ENCODE data around the gene PIPOX.
A peak's percentile ranks its signal among the peaks of the same experiment; 100 is the strongest.

PIPOX gene

GRCh38 chr17:29048440-29049368 lies 5.8 kb downstream of the PIPOX start:
- Histone ChIP-seq H3K27ac (peak overlapping the region in 2 of 11 experiments; percentile 39 to 52; a peak in 6 of 22 replicates), H3K9me3 (replicated peaks in 1 of 11) (no peaks in the 10 kb centered on the region), H3K4me3 (no peak overlapping the region), H3K9ac (peak overlapping the region in 2 of 11 experiments; percentile 2 to 27; a peak in 2 of 22 replicates), H3K27me3 (no peaks in the 10 kb centered on the region), H4K20me1 (no peaks in the 10 kb centered on the region), H3K36me3 (no peaks in the 10 kb centered on the region), H3K4me1 (peaks cover 37 to 61% (median 43%) of the 10 kb centered on the region in 10 experiments), H3K4me2 (peak overlapping the region; percentile 32 to 76 (median 53))
- no peak for TF ChIP-seq Cebpa-rat (IDR thresholded peaks at IDR 0.05)

- Histone ChIP-seq H3K4me1 (peaks cover 27 to 52% (median 34%) of the 10 kb centered on the region in 10 experiments), H3K4me3 (no peak overlapping the region), H3K36me3 (no peaks in the 10 kb centered on the region), H3K27ac (no peak overlapping the region; a peak in 1 of 22 replicates), H3K4me2 (peak overlapping the region in 2 of 11 experiments; percentile 34 to 70; a peak in 1 of 22 replicates), H4K20me1 (no peaks in the 10 kb centered on the region), H3K9ac (no peak overlapping the region), H3K27me3 (no peaks in the 10 kb centered on the region), H3K9me3 (replicated peaks in 1 of 11) (no peaks in the 10 kb centered on the region)
- no peak for TF ChIP-seq Cebpa-rat (IDR thresholded peaks at IDR 0.05)
Measured at GRCh38 chr17:29049541-29050145, 6.7 kb downstream of the PIPOX start.

- no peak overlapping the region for H3K4me3 ChIP-seq
- H3K36me3 ChIP-seq, result no peaks in the 10 kb centered on the region
- H3K4me1 ChIP-seq, result peaks cover 23 to 47% (median 31%) of the 10 kb centered on the region in 10 experiments
- no peak overlapping the region for H3K27ac ChIP-seq
- no peaks in the 10 kb centered on the region for H3K27me3 ChIP-seq
- no peak overlapping the region for H3K4me2 ChIP-seq
- no peak for TF ChIP-seq Cebpa-rat (IDR thresholded peaks at IDR 0.05)
- no peaks in the 10 kb centered on the region for H4K20me1 ChIP-seq
- H3K9ac ChIP-seq, result no peak overlapping the region
- no peaks in the 10 kb centered on the region for H3K9me3 ChIP-seq (replicated peaks in 1 of 11)
Measured at GRCh38 chr17:29050176-29050575, 7.2 kb downstream of the PIPOX start.

GRCh38 chr17:29051194-29051593 lies 8.3 kb downstream of the PIPOX start:
- no peak overlapping the region for H3K27ac ChIP-seq

GRCh38 chr17:29051731-29052130 lies 8.8 kb downstream of the PIPOX start:
- no peaks in the 10 kb centered on the region for H3K36me3 ChIP-seq
- peak overlapping the region in 10 of 11 experiments; percentile 12 to 62 (median 46); a peak in 19 of 22 replicates for H3K4me2 ChIP-seq
- H3K27me3 ChIP-seq, result no peaks in the 10 kb centered on the region
- no peak overlapping the region for H3K27ac ChIP-seq
- H3K9ac ChIP-seq, result no peak overlapping the region
- no peak for TF ChIP-seq Cebpa-rat (IDR thresholded peaks at IDR 0.05)
- peaks cover 20 to 32% (median 25%) of the 10 kb centered on the region in 10 experiments for H3K4me1 ChIP-seq
- no peak overlapping the region for H3K4me3 ChIP-seq
- H3K9me3 ChIP-seq (replicated peaks in 1 of 11), result no peaks in the 10 kb centered on the region
- no peaks in the 10 kb centered on the region for H4K20me1 ChIP-seq

More at GRCh38 chr17:29051194-29051593, 8.3 kb downstream of the PIPOX start:
- Histone ChIP-seq H3K4me2 (peak overlapping the region in 9 of 11 experiments; percentile 12 to 62 (median 47); a peak in 13 of 22 replicates), H3K9me3 (replicated peaks in 1 of 11) (no peaks in the 10 kb centered on the region), H3K4me1 (peaks cover 23 to 36% (median 27%) of the 10 kb centered on the region in 10 experiments), H4K20me1 (no peaks in the 10 kb centered on the region), H3K36me3 (no peaks in the 10 kb centered on the region), H3K27me3 (no peaks in the 10 kb centered on the region), H3K9ac (no peak overlapping the region), H3K4me3 (no peak overlapping the region)
- TF ChIP-seq Cebpa-rat (IDR thresholded peaks at IDR 0.05), result no peak

GRCh38 chr17:29054835-29055234 lies 11.9 kb downstream of the PIPOX start:
- H3K4me2 ChIP-seq, result no peak overlapping the region
- peaks cover 29 to 43% (median 38%) of the 10 kb centered on the region in 10 experiments for H3K4me1 ChIP-seq
- no peak for TF ChIP-seq Cebpa-rat (IDR thresholded peaks at IDR 0.05)
- H3K27ac ChIP-seq, result no peak overlapping the region
- H3K27me3 ChIP-seq, result no peaks in the 10 kb centered on the region
- no peaks in the 10 kb centered on the region for H3K9me3 ChIP-seq (replicated peaks in 1 of 11)
- no peak overlapping the region for H3K4me3 ChIP-seq
- H4K20me1 ChIP-seq, result no peaks in the 10 kb centered on the region
- H3K9ac ChIP-seq, result no peak overlapping the region
- H3K36me3 ChIP-seq, result no peaks in the 10 kb centered on the region

- peaks cover 40 to 59% (median 48%) of the 10 kb centered on the region in 10 experiments for H3K4me1 ChIP-seq
- peak overlapping the region in 3 of 11 experiments; percentile 32 to 59 (median 56); a peak in 4 of 22 replicates for H3K27ac ChIP-seq
- H3K4me3 ChIP-seq, result no peak overlapping the region
- peak overlapping the region; percentile 33 to 92 (median 63) for H3K4me2 ChIP-seq
- no peaks in the 10 kb centered on the region for H4K20me1 ChIP-seq
- no peak for TF ChIP-seq Cebpa-rat (IDR thresholded peaks at IDR 0.05)
- no peaks in the 10 kb centered on the region for H3K27me3 ChIP-seq
- H3K9ac ChIP-seq, result no peak overlapping the region
- H3K9me3 ChIP-seq (replicated peaks in 1 of 11), result no peaks in the 10 kb centered on the region
- H3K36me3 ChIP-seq, result no peaks in the 10 kb centered on the region
Measured at GRCh38 chr17:29057361-29057760, 14.4 kb downstream of the PIPOX start.

GRCh38 chr17:29058391-29058790 lies 15.4 kb downstream of the PIPOX start:
- Histone ChIP-seq H3K36me3 (no peaks in the 10 kb centered on the region), H3K9me3 (replicated peaks in 1 of 11) (no peaks in the 10 kb centered on the region), H4K20me1 (no peaks in the 10 kb centered on the region), H3K4me1 (peaks cover 41 to 67% (median 49%) of the 10 kb centered on the region in 10 experiments), H3K9ac (peak overlapping the region in 1 of 11 experiments; percentile 15; a peak in 1 of 22 replicates), H3K27ac (peak overlapping the region in 3 of 11 experiments; percentile 32 to 59 (median 56); a peak in 5 of 22 replicates), H3K27me3 (no peaks in the 10 kb centered on the region), H3K4me2 (peak overlapping the region in 7 of 11 experiments; percentile 33 to 92 (median 63); a peak in 13 of 22 replicates), H3K4me3 (no peak overlapping the region)
- no peak for TF ChIP-seq Cebpa-rat (IDR thresholded peaks at IDR 0.05)

- Histone ChIP-seq H3K4me3 (no peak overlapping the region), H3K4me2 (peak overlapping the region in 5 of 11 experiments; percentile 82 to 92 (median 91); a peak in 8 of 22 replicates), H3K36me3 (no peaks in the 10 kb centered on the region), H3K27ac (peak overlapping the region in 3 of 11 experiments; percentile 32 to 59 (median 56); a peak in 3 of 22 replicates), H3K4me1 (peaks cover 48 to 75% (median 58%) of the 10 kb centered on the region in 10 experiments), H3K9me3 (replicated peaks in 1 of 11) (no peaks in the 10 kb centered on the region), H3K9ac (no peak overlapping the region), H3K27me3 (no peaks in the 10 kb centered on the region), H4K20me1 (no peaks in the 10 kb centered on the region)
- no peak for TF ChIP-seq Cebpa-rat (IDR thresholded peaks at IDR 0.05)
Measured at GRCh38 chr17:29059281-29059680, 16.3 kb downstream of the PIPOX start.
